NCI-H345 treated with DMSO at 0.1 percent for 48 hours (cell line): ENCODE data around the gene CD81.

Experiments
- DNase-seq: peaks from one replicate; lab custom pipeline; 2025; ENCODE audit not compliant: unreplicated experiment; lab: John Stamatoyannopoulos, UW

CD81 gene

DNA sequence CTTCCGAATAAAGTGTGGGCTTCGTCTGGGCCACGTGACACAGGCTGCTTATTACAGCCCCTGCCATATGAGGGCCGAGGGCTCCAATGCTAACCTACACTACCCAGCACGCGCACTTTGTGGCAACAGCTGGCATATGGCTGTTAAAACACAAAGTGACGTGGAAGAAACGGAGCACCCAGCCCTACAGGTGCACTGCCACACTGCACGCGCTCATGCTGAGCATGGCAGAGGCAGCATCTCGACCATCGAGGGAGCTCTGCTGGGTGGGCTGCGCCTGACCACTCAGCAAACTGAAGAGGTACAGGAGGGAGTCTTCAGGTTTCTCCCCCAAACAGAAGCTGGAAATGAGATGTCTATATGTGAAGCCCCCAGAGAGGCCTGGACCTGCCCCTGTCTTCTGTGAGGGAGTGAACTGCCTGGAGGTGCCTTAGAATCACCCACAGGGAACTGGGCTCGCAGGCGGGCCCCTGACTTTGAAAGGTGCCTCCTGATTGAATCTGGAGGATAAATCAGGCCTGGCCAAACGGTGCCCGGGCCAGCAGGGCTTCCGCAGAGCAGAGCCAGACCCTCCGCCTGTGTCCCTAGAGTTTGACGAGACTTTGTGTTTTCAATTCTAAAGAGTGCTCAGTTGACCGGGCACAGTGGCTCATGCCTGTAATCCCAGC is 41.7 kb downstream of the CD81 start:
- DNase-seq: no peak

DNA sequence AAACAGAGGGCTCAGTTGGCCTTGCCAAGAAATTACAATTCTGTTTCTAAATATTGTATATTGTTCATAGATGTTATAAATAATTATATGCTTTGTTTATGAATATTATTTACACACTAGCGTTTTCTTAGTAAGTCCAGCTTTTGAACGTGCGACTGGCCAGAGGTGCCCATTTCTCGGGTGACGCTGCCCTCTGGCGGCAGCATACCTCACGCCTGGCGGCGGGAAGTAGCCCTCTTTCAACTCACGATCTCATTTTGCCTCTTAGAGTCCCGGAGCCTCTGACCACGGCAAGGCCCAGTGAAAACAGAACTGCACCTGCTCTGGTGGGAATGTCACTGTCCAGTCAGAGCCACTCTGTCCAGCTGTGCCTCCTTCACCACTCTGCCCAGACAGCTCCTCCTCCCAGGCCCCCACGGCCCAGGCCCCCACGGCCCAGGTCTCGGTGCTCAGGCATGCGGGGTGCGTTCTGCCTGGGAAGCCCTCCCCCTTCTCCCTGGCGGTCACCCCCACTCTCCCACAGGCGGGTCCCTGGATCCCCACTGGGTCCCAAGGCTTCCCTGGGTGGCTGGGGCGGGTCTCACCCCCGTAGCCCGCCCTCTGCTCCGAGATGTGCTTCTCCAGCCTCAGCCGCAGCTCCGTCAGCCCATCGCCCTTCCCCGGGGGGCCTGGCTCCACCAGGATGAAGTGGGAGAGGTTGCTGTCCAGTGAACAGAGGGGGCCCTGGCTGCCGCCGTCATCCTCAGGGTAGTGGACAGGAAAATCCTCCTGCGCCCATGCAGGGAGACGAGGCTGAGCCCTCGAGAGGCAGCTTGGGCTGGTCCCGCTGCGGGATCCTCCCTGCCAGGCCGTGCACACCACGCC is 42.8 kb downstream of the CD81 start:
- DNase-seq: peak; percentile 67

DNA sequence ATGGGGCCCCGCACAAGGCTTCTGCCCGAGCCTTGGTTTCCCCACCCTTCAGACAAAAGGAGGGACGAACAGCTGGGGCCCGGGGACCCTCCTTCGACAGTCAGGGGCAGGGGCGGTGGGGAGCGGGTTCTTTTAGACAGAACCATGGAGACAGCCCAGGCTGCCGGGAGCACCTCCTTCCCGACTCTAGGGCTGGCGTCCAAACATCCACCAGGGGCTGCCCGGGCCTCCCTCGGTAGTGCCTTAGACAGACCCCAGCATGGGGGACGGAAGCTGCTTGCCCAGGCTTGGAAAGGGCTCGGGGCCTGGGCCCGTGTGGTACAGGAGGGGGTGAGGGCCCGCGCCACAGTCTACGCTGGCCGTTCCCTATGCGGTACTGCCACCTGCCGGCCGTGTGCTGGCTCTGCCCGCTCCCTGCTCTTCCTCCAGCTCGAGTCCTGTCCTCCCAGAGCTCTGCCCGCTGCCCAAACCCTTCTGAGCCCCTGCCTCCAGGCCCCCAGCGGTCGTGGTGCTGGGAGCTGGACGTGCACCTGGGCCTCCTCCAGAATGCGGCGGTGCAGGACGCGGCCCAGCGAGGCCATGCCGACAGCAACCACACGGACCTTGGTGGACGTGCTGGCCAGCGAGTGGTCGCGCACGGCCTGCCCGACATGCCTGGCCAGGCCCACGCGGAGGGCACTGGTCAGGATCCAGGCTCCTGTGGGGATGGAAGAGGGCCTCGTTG is 43.6 kb downstream of the CD81 start:
- peak; percentile 81 for DNase-seq

DNA sequence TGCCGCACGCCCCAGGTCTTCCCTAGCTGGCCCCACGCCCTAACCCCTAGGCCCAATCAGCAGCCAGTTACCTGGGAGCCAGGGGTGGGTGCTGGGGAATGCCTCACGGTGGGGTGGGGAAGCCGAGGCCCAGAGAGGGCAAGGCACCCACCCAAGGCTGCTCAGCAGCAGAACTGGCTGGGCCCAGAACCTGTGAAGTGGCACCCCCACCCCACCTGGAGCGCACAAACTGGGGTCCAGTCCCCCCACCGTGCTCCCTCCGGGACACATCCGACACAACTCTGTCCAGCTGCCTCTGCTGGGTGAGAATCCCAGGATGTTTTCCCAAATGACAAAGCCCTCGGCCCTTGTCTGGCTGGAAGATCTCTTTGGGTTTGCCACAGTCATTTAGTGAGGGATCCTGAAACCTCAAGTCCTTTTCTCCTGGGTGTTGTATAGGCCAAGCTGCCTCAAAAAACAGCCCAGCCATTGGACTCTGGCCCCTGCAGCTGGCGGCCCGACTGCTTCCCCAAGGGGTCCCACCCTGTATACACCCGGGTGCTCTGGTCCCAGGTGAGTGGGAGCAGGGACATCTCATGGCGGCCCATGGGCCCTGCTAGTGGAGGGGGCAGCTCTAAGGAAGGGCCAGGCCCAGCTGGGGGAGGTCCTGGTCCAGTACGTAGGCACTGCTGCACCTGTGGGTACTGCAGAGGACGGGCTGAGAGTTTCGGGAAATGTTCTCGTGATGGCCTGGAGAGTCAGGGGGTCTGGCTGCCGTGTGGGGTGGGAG is 44.3 kb downstream of the CD81 start:
- no peak for DNase-seq

DNA sequence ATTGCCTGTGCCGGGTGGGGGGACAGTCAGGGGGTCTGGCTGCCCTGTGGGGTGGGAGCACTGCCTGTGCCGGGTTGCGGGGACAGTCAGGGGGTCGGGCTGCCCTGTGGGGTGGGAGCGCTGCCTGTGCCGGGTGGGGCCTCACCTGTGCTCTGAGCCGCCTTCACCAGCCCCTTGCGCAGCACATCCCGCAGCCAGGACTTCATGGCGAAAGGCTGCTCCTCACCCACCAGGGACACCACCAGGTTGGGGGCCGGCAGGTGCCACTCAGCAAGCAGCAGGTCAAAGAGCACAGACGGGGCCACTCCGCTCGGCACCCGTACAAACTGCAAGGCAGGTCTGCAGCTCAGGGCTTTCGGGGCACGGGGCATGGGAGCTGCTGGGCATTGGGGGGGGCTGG is 44.9 kb downstream of the CD81 start:
- DNase-seq: no peak

DNA sequence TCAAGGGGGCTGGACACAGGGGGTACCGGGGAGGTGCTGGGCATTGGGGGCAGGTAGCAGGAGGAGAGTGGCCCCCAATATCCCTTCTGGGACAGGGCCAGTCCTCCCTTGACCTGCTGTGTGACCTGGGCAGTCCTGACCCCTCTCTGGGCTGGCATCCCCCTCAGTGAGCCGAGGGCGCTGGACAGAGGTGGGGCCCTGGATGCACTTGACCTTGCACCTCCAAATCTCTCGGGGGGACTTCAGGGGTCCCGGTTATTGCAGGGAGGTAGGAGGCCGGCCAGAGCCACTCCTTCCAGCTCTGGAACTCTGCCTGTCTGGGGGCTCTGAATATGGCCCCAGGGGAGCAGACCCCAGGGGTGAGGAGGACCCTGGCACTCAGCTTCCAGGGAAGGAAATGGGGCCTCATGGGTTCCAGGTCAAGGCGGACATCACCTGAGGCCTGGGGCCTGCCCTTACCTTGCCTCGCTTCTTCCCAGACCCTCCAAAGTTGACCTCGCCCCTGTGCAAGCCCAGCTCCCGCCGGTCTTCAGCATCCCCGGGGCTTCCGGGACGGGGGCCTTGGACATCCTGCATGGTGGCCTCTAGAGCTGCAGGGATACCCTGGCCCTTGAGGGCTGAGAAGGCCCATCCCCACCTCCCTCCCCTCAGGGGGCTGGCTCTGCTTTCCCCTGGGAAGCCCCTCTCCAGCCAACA is 45.5 kb downstream of the CD81 start:
- DNase-seq: no peak

DNA sequence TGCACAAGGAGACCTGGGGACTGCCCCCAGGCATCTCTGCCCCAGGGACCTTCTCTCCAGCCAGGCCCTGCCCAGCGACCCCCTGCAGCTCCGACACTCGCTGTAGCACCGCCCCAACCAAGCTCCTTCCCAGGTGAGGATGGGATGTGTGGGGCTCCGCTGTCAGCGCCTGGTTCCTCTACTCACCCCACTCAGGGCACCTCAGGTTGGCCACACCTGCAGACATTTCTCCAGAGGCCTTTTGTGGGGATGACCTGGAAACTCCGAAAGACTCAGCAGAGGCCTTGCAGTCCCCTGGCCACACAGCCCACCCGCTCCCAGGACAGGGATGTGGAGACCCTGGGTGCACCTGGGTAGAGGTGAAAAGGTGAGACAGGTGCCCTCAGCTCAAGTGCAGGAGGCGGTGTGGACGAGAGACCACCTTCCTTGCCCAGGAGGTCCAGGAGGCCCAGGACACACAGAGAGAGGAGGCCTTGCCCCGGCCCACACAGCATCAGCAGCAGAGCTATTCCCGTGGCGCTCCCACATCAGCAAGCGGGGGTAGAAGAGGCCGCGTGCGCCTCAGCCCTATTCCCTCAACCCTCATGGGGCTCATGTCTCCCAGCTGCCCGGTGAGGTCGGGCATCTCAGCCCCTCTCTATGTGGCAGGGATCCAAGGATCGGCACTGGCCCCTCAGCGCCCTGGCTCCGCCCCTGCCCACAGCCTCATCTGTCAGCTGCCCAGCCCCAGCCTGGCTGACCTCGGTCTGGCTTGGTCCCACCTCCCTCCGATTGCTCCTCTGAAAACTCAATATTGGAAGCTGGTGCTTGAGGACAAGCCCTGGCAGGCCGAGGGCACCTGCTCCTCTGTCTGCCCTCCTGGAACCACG is 46.3 kb downstream of the CD81 start:
- DNase-seq: no peak

DNA sequence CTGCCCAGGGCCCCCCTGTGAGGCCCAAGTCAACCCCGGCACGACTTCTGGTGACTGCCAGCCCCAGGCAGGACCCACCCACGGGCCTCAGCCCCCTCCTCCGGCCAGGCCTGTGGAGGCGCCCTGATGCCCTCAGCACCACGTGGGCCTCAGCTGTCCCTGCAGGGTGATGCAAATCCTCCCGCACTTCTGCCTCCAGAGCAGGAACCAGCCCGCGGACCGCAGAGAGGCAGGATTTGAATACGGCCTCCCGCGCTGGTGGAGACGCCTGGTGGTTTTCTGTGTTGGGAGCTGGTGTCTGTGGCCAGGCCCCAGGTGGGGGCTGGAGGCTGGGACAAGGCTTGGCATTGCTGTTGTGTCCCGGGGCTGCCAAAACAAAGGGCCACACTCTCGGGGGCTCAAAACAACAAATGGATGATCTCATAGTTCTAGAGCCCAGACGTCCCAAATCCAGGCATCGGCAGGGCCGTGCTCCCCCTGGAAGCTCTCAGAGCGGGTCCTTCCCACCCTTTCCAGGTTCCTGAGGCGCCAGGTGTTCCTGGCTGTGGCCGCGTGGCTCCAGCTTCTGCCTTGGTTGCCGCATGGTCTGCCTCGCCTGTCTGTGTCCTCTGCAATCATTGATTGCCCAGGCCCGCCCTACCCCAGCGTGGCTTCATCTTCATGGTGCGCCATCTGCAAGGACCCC is 47.8 kb downstream of the CD81 start:
- DNase-seq: no peak

DNA sequence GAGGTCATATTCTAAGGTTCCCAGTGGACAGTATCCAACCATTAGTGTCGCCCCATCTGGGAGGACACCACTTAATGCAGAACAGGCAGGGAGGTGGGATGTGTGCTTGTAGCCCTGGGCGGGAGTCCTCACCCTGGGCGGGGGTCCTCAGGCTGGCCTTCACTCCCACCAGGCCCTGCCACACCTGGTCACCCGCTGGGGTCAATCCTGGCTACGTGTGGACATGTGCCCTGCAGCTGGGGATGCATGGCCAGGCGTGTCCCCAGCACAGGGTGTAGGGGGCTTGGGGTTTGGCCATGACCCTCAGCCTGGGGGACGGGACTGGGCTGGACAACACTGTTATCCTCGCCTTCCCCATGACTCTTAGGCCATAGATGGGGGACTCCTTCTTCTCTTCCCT is 48.4 kb downstream of the CD81 start:
- no peak for DNase-seq

DNA sequence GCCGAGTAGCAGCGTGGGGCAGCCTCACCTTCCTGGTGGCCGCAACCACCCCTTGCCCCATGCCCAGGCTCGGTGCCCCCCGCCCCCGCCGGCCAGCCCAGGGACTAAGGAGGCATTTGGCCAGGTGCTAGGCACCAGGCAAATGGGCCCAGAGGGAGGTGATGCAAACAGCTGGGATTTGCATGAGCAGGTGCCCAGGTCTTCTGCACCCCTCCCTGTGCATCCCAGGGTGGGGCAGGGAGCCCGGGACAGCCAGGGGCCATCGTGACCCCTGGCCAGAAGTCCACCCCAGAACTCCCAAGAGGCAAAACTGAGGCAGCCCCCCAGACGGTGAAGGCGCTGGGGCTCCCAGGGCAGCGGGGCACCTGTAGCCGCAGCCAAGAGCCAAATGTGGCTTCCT is 49.1 kb downstream of the CD81 start:
- no peak for DNase-seq

DNA sequence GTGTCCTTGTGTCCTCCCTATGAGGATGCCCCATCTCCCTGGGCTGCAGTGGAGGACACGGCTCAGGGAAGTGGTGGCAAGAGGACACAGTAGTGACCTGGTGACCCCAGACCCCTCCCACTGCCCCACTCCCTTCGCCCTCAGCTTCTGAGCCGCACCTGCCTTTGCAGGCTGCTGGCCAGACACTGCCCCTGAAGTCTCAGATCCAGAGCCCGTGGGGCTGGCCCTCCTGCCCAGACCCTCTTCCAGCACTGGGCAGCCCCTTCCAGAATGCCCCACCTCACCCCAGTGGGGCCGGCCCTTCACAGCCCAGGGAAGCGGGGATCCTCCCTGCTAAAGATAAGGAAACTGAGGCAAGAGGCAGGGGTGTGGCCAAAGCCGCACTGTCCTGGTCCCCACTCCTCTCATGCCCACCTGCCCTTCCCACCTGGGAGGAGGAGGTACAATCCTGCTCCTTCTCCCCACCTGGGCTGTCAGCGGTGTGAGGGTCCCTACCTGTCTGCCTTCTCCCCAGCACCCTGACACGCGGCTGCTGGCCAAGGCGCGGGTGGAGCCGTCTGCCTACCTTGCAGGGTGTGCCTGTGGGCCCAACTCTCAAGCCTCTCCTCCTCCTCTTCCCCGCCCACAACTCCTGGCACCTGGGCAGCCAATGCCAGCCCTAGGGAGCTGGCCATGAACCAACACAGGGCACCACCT is 49.9 kb downstream of the CD81 start:
- no peak for DNase-seq

DNA sequence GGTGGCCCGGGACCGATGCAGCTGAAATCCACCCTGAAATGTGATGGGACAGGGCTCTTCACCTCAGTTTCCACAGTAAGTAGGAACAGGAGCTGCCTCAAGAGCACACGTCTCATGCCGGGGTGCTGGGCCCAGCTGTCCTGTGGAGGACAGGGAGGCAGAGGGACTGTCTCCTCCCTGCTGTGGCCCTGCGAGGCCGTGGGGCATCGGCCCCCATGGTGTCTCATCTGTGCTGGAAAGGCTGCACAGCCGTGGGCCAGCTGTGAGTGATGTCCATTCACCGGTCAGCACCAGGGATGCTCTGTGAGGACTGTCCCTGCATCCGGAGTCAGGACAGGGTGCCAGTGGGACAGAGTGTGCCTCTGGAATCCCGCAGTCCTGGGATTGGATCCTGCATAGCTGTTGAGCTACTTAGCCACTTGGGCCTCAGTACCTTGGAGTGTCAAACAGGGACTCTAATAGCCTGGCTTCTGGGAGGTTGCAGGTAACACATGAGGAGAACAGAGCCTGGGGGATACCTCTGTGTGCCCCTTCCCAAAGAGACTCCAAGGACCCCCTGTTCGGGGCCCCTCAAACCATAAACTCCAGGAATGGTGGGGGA is 50.7 kb downstream of the CD81 start:
- DNase-seq: no peak

DNA sequence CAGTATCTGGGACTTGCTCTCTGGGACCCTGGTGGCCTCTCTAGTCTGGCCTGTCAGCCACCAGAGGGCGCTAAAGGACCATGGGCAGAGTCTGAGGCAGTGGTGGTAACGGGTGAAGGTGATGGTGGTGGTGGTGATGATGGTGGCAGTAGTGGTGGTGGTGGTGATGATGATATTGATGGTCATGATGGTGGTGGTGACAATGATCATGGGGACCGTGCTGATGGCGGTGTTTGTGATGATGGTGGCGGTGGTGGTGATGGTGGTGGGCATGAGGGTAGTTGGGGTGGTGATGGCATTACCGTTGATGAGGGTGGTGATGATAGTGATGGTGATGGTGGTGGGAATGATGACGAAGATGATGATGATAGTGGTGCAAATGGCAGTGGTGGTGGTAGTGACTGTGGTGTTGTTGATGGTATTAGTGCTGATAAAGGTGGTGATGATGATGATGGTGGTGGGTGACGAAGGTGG is 51.2 kb downstream of the CD81 start:
- DNase-seq: no peak

DNA sequence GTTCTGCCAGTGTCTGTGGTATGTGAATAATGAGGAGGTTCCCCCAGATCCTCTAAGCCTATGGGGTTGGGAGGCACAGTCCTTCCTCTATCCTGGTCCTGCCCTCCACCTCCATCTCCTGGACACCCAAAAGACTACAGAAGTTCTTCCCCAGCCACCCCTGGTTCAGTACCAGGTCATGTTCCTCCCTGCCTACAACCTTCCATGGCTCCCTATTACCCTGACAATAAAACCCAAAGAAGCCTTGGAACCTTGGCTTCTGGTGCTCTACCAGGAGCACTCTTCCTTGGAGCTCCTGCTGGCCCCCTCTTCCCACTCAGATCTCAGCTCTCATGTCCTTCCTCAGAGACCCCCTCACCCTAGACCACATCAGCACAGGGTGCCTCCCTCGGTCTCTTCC is 54.3 kb downstream of the CD81 start:
- DNase-seq: no peak

DNA sequence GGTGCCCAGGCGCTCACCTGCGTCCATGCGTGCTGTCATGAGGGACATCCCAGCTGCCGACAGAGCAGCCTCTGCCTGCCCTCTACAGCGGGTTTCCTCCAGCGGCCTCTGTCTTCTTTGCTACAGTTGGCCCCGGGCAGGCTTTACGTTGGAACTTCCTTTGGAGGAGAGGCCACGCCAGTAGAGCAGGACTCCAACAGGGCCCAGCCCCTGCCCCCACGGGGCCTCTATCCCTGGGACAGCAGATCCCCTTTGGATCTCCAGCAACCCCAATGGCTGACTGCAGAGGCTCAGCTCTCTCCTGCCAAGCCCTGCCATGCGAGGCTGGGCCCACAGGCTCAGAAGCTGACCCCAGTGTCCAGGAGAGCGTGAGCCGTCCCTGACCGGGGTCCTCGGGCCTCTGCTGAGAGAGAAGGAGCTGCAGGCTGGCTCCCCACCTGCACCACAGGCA is 55.1 kb downstream of the CD81 start:
- no peak for DNase-seq

DNA sequence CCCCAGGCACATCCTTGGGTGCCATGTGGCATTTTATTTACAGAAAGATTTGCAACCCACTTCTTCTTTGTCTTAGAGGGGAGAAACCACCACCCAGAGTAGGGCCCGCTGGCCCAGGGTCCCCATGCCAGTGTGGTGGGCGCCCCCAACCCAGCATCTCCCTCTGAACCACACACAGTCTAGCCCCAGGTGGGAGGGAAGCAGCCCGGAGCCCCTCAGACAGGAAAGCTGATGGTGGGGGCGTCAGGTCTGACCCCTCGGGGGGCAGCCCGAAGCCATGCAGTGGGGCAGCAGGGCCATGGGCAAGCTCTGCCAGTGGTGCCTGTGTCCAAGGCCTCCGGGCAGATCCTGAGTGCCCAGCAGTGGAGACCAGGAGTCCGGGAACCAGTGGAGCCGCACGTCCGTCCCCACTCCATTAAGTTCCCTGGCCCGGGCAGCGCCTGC is 55.5 kb downstream of the CD81 start:
- no peak for DNase-seq

DNA sequence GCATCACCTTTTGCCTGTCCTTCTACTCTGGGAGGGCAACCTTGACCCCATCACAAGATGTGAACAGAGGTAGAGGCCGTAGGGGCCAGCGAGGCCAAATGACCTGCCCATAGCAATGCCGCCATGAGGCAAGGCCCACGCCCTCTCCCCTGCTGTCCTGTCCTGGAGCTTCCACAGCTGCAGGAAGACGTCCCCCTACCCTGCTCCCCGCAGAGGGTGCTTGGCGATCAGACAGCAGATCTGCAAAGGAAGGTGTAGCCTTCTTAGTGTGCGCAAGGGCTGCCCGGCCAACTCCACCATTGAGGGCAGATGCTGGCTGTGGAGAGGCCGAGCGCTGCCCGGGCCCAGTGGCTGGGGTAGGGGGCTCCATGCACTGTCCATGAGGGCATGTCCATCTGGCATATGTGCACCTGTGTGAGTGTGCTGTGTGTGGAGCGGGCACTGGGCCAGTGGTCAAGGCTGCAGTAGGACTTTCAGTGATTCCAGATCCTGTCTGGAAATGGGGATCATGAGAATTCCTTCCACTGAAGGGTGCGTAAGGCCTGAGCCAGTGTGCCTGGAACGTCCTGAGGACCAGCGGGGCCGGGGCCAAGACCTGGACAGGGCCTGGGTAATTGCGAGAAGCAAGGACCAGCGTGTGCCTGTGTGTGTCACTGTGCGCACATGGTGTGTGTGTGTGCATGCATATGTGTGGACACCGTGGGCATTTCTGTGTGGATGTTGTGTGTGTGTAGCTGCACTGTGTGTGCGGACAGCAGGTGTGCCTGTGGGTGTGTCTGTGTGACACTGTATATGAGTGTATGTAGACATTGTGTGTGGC is 56.2 kb downstream of the CD81 start:
- no peak for DNase-seq
